GM23338 (cell line): ENCODE measurements around the gene RUNDC3A.

Source experiments
- CREB1 ChIP-seq: fragments of 250-450 bp; sonication (Bioruptor Pico); IDR thresholded peaks from 2 replicates; pipeline ENCODE4 v1.5.0; 2020; ENCODE audit warnings: low read depth, mild to moderate bottlenecking, moderate library complexity
- CTCF ChIP-seq, 2 experiments: fragments of 200-600 bp in 1 of 2; sonication (generic) in 1 of 2; conservative IDR thresholded peaks; 2 replicates each; pipeline versions ENCODE4 v1.5.1 to v1.6.1; 2016 to 2017; ENCODE audit warnings: antibody characterized with exemption in 2 of 2, low read depth in 2 of 2, mild to moderate bottlenecking in 2 of 2, moderate library complexity in 1 of 2
- EZH2 ChIP-seq: fragments of 200-600 bp; sonication (generic); IDR thresholded peaks from one replicate; pipeline ENCODE4 v1.8.0; 2017; ENCODE audit warnings: antibody characterized with exemption, mild to moderate bottlenecking, low read depth; ENCODE audit not compliant: unreplicated experiment
- EZH2phosphoT487 ChIP-seq: fragments of 200-600 bp; sonication (generic); IDR thresholded peaks from one replicate; pipeline ENCODE4 v1.8.1; 2018; ENCODE audit warnings: antibody characterized with exemption; ENCODE audit not compliant: unreplicated experiment
- JUNB ChIP-seq: IDR thresholded peaks from one replicate; pipeline ENCODE4 v1.6.1; 2016; ENCODE audit warnings: antibody characterized with exemption; ENCODE audit not compliant: unreplicated experiment
- NANOG ChIP-seq: IDR thresholded peaks from 2 replicates; pipeline ENCODE4 v1.6.1; 2016; ENCODE audit warnings: antibody characterized with exemption, borderline replicate concordance
- POLR2AphosphoS5 ChIP-seq: IDR thresholded peaks from 2 replicates; pipeline ENCODE4 v1.6.1; 2016; ENCODE audit warnings: antibody characterized with exemption, low read depth
- STAT1 ChIP-seq: IDR thresholded peaks from one replicate; pipeline ENCODE4 v1.6.1; 2016; ENCODE audit warnings: antibody characterized with exemption; ENCODE audit not compliant: unreplicated experiment
- ZNF331 ChIP-seq: fragments of 250-450 bp; sonication (Bioruptor Pico); IDR thresholded peaks from 2 replicates; pipeline ENCODE4 v1.5.0; 2020; ENCODE audit warnings: low read depth, mild to moderate bottlenecking, moderate library complexity
- TF ChIP-seq, protein P1 (sequence below): IDR thresholded peaks from one replicate; pipeline ENCODE4 v1.6.1; 2018; ENCODE audit warnings: antibody characterized with exemption; ENCODE audit not compliant: unreplicated experiment
- TF ChIP-seq, protein P2 (sequence below): IDR thresholded peaks from 2 replicates; pipeline ENCODE4 v1.6.1; 2016; ENCODE audit warnings: antibody characterized with exemption
- TF ChIP-seq, protein P3 (sequence below): fragments of 250-450 bp; sonication (Bioruptor Pico); IDR thresholded peaks from 2 replicates; pipeline ENCODE4 v1.5.0; 2020; ENCODE audit warnings: mild to moderate bottlenecking, moderate library complexity

DNA sequence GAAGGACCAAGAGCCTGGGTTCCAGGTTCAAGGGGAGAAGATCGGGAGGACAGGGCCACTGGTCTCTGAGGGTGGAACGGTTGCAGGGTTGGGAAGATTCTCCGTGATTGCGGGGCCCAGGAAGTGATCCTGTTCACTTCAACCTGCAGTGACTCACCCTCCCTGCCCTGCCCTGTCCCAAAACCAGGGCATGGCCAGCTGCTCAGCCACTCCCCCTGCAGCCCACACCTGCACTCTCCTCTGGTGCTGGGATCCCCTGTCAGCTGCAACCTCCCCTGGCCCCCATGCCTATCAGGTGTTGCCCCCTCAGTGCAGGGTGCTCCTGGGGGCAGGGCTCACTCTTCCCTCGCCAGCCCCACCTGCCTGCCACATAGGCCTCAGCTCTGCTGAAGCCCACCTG is 1.1 kb downstream of the RUNDC3A start:
- TF ChIP-seq, protein P1, sequence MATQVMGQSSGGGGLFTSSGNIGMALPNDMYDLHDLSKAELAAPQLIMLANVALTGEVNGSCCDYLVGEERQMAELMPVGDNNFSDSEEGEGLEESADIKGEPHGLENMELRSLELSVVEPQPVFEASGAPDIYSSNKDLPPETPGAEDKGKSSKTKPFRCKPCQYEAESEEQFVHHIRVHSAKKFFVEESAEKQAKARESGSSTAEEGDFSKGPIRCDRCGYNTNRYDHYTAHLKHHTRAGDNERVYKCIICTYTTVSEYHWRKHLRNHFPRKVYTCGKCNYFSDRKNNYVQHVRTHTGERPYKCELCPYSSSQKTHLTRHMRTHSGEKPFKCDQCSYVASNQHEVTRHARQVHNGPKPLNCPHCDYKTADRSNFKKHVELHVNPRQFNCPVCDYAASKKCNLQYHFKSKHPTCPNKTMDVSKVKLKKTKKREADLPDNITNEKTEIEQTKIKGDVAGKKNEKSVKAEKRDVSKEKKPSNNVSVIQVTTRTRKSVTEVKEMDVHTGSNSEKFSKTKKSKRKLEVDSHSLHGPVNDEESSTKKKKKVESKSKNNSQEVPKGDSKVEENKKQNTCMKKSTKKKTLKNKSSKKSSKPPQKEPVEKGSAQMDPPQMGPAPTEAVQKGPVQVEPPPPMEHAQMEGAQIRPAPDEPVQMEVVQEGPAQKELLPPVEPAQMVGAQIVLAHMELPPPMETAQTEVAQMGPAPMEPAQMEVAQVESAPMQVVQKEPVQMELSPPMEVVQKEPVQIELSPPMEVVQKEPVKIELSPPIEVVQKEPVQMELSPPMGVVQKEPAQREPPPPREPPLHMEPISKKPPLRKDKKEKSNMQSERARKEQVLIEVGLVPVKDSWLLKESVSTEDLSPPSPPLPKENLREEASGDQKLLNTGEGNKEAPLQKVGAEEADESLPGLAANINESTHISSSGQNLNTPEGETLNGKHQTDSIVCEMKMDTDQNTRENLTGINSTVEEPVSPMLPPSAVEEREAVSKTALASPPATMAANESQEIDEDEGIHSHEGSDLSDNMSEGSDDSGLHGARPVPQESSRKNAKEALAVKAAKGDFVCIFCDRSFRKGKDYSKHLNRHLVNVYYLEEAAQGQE = no peak
- TF ChIP-seq, protein P2, sequence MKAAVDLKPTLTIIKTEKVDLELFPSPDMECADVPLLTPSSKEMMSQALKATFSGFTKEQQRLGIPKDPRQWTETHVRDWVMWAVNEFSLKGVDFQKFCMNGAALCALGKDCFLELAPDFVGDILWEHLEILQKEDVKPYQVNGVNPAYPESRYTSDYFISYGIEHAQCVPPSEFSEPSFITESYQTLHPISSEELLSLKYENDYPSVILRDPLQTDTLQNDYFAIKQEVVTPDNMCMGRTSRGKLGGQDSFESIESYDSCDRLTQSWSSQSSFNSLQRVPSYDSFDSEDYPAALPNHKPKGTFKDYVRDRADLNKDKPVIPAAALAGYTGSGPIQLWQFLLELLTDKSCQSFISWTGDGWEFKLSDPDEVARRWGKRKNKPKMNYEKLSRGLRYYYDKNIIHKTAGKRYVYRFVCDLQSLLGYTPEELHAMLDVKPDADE = no peak
- TF ChIP-seq POLR2AphosphoS5 = no peak
- peak in 1 of 2 experiments; percentile 45; a peak in 2 of 4 replicates for TF ChIP-seq CTCF (conservative IDR thresholded peaks at IDR 0.05; ENCODE audit: low read depth in 2 of 2)
- no peak for TF ChIP-seq EZH2phosphoT487
- TF ChIP-seq JUNB = no peak
- no peak for TF ChIP-seq EZH2
- no peak for TF ChIP-seq STAT1
- no peak for TF ChIP-seq NANOG
- no peak for TF ChIP-seq CREB1 (CRISPR knock-in tag)
- no peak for TF ChIP-seq ZNF331 (CRISPR knock-in tag)
- TF ChIP-seq, protein P3, sequence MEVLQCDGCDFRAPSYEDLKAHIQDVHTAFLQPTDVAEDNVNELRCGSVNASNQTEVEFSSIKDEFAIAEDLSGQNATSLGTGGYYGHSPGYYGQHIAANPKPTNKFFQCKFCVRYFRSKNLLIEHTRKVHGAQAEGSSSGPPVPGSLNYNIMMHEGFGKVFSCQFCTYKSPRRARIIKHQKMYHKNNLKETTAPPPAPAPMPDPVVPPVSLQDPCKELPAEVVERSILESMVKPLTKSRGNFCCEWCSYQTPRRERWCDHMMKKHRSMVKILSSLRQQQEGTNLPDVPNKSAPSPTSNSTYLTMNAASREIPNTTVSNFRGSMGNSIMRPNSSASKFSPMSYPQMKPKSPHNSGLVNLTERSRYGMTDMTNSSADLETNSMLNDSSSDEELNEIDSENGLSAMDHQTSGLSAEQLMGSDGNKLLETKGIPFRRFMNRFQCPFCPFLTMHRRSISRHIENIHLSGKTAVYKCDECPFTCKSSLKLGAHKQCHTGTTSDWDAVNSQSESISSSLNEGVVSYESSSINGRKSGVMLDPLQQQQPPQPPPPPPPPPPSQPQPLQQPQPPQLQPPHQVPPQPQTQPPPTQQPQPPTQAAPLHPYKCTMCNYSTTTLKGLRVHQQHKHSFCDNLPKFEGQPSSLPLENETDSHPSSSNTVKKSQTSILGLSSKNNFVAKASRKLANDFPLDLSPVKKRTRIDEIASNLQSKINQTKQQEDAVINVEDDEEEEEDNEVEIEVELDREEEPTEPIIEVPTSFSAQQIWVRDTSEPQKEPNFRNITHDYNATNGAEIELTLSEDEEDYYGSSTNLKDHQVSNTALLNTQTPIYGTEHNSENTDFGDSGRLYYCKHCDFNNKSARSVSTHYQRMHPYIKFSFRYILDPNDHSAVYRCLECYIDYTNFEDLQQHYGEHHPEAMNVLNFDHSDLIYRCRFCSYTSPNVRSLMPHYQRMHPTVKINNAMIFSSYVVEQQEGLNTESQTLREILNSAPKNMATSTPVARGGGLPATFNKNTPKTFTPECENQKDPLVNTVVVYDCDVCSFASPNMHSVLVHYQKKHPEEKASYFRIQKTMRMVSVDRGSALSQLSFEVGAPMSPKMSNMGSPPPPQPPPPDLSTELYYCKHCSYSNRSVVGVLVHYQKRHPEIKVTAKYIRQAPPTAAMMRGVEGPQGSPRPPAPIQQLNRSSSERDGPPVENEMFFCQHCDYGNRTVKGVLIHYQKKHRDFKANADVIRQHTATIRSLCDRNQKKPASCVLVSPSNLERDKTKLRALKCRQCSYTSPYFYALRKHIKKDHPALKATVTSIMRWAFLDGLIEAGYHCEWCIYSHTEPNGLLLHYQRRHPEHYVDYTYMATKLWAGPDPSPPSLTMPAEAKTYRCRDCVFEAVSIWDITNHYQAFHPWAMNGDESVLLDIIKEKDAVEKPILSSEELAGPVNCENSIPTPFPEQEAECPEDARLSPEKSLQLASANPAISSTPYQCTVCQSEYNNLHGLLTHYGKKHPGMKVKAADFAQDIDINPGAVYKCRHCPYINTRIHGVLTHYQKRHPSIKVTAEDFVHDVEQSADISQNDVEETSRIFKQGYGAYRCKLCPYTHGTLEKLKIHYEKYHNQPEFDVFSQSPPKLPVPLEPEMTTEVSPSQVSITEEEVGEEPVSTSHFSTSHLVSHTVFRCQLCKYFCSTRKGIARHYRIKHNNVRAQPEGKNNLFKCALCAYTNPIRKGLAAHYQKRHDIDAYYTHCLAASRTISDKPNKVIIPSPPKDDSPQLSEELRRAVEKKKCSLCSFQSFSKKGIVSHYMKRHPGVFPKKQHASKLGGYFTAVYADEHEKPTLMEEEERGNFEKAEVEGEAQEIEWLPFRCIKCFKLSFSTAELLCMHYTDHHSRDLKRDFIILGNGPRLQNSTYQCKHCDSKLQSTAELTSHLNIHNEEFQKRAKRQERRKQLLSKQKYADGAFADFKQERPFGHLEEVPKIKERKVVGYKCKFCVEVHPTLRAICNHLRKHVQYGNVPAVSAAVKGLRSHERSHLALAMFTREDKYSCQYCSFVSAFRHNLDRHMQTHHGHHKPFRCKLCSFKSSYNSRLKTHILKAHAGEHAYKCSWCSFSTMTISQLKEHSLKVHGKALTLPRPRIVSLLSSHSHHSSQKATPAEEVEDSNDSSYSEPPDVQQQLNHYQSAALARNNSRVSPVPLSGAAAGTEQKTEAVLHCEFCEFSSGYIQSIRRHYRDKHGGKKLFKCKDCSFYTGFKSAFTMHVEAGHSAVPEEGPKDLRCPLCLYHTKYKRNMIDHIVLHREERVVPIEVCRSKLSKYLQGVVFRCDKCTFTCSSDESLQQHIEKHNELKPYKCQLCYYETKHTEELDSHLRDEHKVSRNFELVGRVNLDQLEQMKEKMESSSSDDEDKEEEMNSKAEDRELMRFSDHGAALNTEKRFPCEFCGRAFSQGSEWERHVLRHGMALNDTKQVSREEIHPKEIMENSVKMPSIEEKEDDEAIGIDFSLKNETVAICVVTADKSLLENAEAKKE = no peak
